Muscle layer of duodenum (tissue), 2 donors: ENCODE measurements around the gene ERC1.

Experiments
- H3K27ac ChIP-seq: one replicate; pipeline ENCODE4 v1.7.0; 2013; ENCODE audit warnings: mild to moderate bottlenecking, low read length
- H3K27me3 ChIP-seq: one replicate; pipeline ENCODE4 v1.7.0; 2013; ENCODE audit warnings: low read depth, mild to moderate bottlenecking, control low read depth, low read length
- H3K36me3 ChIP-seq, 2 donors: one replicate each; pipeline ENCODE4 v1.7.0; 2013; ENCODE audit warnings: low read length in 2 of 2, control low read depth in 1 of 2, mild to moderate bottlenecking in 1 of 2; ENCODE audit not compliant: insufficient read depth in 2 of 2, control insufficient read depth in 1 of 2
- H3K4me1 ChIP-seq, 2 donors: one replicate each; pipeline ENCODE4 v1.7.0; 2013; ENCODE audit warnings: low read length in 2 of 2, mild to moderate bottlenecking in 2 of 2, control low read depth in 1 of 2, moderate library complexity in 1 of 2; ENCODE audit not compliant: insufficient read depth in 2 of 2, control insufficient read depth in 1 of 2
- H3K4me3 ChIP-seq, 2 donors: one replicate each; pipeline ENCODE4 v1.7.0; 2013; ENCODE audit warnings: low read length in 2 of 2, low read depth in 1 of 2, mild to moderate bottlenecking in 1 of 2
- H3K9me3 ChIP-seq, 2 donors: one replicate each; pipeline ENCODE4 v1.7.0; 2013; ENCODE audit warnings: low read length in 2 of 2, control low read depth in 1 of 2, mild to moderate bottlenecking in 1 of 2; ENCODE audit not compliant: control insufficient read depth in 1 of 2
- donor health status: healthy.

Gene ERC1

DNA sequence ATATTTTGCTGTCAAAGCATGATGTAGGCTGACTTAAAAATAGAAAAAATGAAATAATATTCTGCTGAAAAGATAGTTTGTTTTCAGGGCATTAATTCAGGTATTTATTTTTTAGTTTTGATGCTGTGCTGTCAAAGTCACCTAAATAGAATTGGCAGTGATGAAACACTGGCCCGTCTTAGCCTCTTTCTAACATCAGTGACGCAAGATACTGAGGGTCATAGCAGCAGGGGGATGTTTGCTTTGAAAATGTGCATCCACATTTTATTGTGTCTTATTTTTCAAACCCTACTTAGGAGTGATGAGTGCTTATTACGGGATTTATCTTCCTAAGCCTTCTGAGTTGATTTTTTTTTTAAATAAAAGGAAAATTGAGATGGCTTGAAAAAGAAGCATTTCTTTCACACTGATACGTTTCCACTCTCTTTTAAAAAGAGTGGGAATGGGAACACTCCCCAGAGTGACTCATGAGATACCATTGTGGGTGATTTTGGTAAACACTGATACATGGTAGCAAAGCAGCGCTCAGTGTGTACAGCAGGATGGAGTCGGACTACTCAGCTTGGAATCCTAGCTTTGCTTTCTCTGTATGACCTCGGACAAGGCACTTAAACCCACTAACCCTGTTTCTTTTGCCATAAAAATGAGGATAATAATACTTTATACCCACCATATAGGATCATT, 290.8 kb downstream of the ERC1 start:
- no peaks in the 10 kb centered on the region for H3K36me3 ChIP-seq
- peaks cover 0 to 29% of the 10 kb centered on the region in 2 donors for H3K4me1 ChIP-seq
- H3K4me3 ChIP-seq, result no peak overlapping the region
- no peaks in the 10 kb centered on the region for H3K27me3 ChIP-seq
- no peaks in the 10 kb centered on the region for H3K9me3 ChIP-seq
- no peak overlapping the region for H3K27ac ChIP-seq

DNA sequence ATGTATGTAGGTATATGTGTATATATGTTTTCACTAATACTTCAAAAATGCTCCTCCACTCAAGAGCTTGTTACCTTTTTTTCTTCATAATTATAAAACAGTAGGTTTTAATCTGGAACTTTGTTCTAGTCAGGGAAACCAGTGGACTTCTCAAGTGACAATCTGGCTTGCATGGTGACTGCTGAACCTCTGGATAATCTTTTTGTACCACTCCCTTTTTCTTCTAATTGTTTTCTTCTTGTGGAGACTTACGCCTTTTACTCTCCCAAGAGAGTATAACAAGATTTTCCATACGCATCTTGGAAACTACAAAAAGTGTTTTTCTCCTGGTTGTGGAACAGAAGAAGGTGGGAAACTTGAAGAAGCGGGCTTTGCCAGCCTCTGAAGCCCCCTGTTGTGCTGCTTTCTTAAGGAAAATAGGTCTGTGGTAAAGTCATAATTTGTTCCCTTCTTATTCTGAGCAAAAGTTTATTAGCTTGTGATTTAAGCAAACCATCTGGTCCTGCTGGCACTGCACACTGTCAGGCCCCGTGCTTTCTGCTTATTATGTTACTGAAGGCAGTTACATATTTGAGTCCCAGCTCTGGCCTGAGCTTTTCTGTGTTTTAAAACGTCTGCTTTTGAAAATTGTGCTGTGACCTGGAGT, 291.8 kb downstream of the ERC1 start:
- H3K9me3 ChIP-seq, result no peaks in the 10 kb centered on the region
- no peaks in the 10 kb centered on the region for H3K27me3 ChIP-seq
- H3K4me1 ChIP-seq, result peaks cover 0 to 29% of the 10 kb centered on the region in 2 donors
- H3K4me3 ChIP-seq, result no peak overlapping the region
- no peaks in the 10 kb centered on the region for H3K36me3 ChIP-seq
- no peak overlapping the region for H3K27ac ChIP-seq

DNA sequence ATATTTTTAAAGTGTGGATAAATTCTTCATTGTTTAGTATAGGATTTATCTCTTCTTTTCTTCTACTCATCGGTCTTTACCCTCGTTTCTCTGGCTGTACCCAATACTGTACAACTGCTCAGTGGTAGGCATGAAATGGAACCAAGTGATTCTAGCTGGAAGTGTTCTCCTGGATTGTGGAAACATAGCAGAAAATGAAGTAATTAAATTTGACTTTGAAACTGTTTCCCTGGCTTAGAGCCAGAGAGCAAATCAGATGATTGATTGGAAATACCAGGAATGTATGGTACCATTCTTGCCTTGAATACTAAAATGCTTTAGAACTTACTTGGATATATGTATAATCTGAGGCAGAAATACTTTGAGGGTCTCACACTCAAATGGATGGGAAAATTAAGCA, 292.3 kb downstream of the ERC1 start:
- Histone ChIP-seq H3K27me3 (no peaks in the 10 kb centered on the region), H3K4me3 (no peak overlapping the region), H3K27ac (no peak overlapping the region), H3K9me3 (no peaks in the 10 kb centered on the region), H3K4me1 (peaks cover 0 to 29% of the 10 kb centered on the region in 2 donors), H3K36me3 (no peaks in the 10 kb centered on the region)

DNA sequence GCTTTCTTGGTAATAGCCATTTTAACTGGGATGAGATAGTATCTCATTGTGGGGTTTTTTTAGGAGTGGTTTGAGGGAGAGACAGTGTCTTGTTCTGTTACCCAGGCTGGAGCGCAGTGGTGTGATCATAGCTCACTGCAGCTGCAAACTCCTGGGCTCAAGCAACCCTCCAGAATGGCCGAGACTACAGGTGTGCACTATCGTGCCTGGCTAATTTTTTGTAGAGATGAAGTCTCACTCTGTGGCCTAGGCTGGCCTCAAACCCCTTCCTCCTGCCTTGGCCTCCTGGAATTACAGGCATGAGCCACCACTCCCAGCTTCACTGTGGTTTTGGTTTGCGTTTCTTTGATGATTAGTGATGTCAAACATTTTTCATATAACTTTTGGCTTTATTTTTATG, 293.6 kb downstream of the ERC1 start:
- no peak overlapping the region for H3K4me3 ChIP-seq
- H3K4me1 ChIP-seq, result peaks cover 0 to 29% of the 10 kb centered on the region in 2 donors
- H3K27ac ChIP-seq, result no peak overlapping the region
- H3K36me3 ChIP-seq, result no peaks in the 10 kb centered on the region
- no peaks in the 10 kb centered on the region for H3K9me3 ChIP-seq
- H3K27me3 ChIP-seq, result no peaks in the 10 kb centered on the region

DNA sequence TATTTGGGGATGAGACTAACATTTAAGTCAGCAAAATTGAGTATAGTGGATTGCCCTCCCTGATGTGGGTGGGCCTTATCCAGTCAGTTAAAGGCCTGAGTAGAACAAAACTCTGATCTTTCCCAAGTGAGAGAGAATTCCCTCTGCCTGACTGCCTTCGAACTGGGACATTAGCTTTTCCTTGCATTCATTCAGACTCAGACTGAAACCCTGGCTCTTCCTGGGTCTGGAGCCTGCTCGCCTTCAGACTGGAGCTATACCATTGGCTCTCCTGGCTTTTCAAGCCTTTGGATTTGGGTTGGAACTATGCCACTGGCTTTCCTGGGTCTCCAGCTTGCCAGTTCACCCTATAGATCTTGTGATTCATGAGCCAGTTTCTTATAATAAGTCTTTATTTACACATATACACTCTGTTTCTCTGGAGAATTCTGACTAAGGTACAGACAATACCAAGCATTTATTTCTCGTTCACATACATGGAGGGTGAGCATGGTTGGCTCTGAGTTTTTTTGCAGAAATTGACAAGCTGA, 296.5 kb downstream of the ERC1 start:
- H3K9me3 ChIP-seq, result no peaks in the 10 kb centered on the region
- no peaks in the 10 kb centered on the region for H3K27me3 ChIP-seq
- no peaks in the 10 kb centered on the region for H3K36me3 ChIP-seq
- H3K4me3 ChIP-seq, result no peak overlapping the region
- peaks cover 0 to 17% of the 10 kb centered on the region in 2 donors for H3K4me1 ChIP-seq
- no peak overlapping the region for H3K27ac ChIP-seq

DNA sequence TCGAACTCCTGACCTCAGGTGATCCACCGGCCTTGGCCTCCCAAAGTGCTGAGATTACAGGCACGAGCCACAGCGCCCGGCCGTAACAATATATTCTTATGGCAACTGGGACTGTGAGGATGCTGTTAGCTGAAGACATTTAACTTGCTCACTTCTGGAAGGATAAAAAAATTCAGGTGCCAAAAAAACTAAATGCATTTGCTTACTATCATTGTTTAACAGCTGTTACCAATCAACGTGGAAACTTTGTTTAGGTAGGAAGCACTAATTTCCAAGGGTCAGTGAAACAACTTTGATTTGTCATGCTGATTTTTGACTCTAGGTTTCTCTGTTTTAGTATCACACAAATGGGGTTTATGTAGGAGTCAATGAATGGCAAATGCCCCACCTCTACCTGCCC, 297.3 kb downstream of the ERC1 start:
- peaks cover 0 to 9% of the 10 kb centered on the region in 2 donors for H3K4me1 ChIP-seq
- H3K9me3 ChIP-seq, result no peaks in the 10 kb centered on the region
- no peak overlapping the region for H3K4me3 ChIP-seq
- no peak overlapping the region for H3K27ac ChIP-seq
- no peaks in the 10 kb centered on the region for H3K36me3 ChIP-seq
- H3K27me3 ChIP-seq, result no peaks in the 10 kb centered on the region

DNA sequence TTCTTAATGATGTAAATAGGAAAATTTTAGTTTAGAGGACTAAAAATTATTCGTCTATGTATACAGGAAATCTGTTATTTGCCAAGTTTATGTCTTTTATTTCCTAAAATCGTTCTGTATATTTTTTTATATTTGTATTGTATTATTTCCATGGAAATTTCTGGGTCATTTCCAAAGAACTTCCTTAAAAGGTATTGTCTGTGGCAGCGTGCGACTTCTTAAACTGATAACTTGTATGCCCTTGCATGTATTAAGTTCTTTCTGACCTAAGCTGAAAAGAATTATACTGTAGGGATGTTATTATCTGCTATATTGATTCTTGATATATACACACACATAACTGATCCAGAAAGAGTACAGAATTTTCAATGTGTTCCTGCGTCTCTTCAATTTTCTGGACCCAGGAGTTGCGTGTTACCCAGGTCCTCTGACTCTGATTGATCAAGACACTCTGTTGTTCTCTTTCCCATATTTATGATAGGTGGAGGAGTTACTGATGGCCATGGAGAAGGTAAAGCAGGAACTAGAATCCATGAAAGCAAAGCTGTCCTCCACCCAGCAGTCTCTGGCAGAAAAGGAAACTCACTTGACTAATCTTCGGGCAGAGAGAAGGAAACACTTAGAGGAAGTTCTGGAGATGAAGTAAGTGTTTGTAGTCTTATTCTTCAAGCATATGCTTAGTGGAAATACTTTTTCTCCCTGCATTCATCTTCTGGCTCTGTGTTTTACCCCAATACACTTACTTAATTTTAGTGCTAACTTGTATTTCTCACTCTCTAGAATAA, 298.5 kb downstream of the ERC1 start:
- Histone ChIP-seq H3K9me3 (no peaks in the 10 kb centered on the region), H3K4me3 (no peak overlapping the region), H3K36me3 (no peaks in the 10 kb centered on the region), H3K4me1 (peaks cover 0 to 4% of the 10 kb centered on the region in 2 donors), H3K27me3 (no peaks in the 10 kb centered on the region), H3K27ac (no peak overlapping the region)

DNA sequence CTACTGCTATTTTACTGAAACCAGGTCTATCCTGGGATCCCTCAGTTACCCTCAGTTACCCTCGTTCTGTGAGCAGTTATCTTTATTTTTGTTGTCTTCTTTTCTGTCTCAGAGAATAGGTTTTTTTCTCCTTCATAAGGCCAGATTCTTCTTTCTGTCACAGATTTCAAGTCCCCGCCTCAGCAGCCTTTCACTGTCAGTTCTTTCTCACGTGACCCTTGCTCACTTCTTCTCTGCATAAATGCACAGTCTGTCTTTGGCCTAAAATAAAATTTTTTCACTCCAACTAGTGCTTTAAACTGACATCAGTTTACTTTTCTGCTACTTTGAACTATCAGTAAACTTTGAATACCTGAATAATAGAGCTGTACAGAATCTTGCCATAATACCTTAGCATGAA, 299.7 kb downstream of the ERC1 start:
- no peak overlapping the region for H3K4me3 ChIP-seq
- H3K27ac ChIP-seq, result no peak overlapping the region
- no peaks in the 10 kb centered on the region for H3K27me3 ChIP-seq
- no peaks in the 10 kb centered on the region for H3K9me3 ChIP-seq
- peaks cover 0 to 4% of the 10 kb centered on the region in 2 donors for H3K4me1 ChIP-seq
- H3K36me3 ChIP-seq, result no peaks in the 10 kb centered on the region

DNA sequence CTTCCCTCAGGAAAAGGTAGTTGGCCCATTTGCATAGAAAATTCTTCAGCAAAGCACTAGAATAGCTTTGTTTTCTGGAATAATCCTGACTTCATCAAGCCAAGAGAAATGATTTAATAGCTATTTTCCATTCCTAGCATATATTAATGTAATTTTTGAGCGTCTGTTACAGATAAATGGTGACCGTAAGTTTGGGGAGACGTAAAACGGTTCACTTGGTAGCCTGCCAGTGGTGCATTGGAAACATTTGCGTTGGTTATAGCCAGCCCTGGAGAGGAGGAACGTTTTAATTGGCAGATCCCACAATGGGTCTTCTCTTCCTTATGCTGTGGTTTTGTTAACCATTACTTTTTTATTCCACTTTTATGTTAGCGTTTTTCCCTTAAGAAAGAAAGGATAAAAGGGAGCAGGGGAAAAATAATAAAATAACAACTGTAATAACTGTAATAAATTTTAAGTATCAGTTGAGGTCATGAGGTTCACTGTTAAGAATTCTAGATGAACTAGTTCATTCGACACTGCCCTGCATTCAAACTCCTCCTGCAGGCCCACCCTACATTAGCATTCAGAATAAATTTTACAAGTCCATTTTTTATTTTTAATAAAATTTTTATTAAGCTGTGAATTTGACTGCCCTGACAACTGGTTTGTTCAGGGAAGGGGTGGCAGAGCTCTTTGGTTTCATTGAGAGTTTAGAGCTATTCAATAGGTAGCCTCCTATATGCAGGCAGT, 300.7 kb downstream of the ERC1 start:
- Histone ChIP-seq H3K27me3 (no peaks in the 10 kb centered on the region), H3K4me1 (peaks cover 0 to 4% of the 10 kb centered on the region in 2 donors), H3K36me3 (no peaks in the 10 kb centered on the region), H3K9me3 (no peaks in the 10 kb centered on the region), H3K27ac (no peak overlapping the region), H3K4me3 (no peak overlapping the region)

DNA sequence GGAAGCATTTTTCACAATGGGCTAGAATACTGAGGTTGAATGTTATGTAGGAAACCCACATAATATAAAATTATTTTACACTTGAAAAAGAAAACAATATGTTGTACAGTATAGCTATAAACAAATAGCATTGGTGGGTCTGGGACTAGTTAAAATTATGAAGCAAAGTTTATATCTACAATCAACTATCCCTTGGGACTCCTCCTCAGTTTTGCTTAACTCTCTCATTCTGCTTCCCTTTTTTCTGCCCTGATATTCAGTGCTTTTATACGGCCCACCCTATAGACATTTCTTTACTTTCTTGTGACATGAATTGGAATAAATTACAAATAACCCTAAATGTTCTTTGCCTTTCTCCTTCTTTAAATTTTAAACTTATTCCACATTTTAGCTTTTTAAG, 302.9 kb downstream of the ERC1 start:
- Histone ChIP-seq H3K9me3 (no peaks in the 10 kb centered on the region), H3K27ac (no peak overlapping the region), H3K4me1 (peaks cover 0 to 4% of the 10 kb centered on the region in 2 donors), H3K36me3 (no peaks in the 10 kb centered on the region), H3K4me3 (no peak overlapping the region), H3K27me3 (no peaks in the 10 kb centered on the region)

DNA sequence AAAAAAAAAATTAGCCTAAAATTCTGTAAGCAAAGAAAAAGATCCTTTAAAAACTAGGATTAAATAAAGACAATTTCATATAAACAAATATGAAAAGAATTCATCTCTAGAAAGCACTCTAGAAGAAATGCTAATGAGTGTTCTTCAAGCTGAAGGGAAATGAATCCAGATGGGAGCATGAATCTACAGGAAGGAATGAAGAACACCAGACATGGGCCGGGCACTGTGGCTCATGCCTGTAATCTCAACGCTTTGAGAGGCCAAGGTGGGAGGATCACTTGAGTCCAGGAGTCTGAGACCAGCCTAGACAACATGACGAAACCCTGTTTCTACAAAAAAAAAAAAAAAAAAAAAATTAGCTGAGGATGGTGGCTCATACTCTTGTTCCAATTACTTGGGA, 306.2 kb downstream of the ERC1 start:
- Histone ChIP-seq H3K36me3 (no peaks in the 10 kb centered on the region), H3K27me3 (no peaks in the 10 kb centered on the region), H3K4me1 (no peaks in the 10 kb centered on the region), H3K9me3 (no peaks in the 10 kb centered on the region), H3K4me3 (no peak overlapping the region), H3K27ac (no peak overlapping the region)
